Measurements from ENCODE around the gene LITAF. TPM values are rescaled to one million over a fixed set of nuclear protein-coding genes. Genes with fewer than 3 reads are reported as not detected.

LITAF gene
- total RNA-seq, 1 experiment from 2014 or later: 84.2 TPM

- no peak overlapping the region for H3K4me2 ChIP-seq (ENCODE audit: low read length)
- peaks cover 0 to 2% of the 10 kb centered on the region in 2 experiments; a peak in 1 of 4 replicates for H3K4me1 ChIP-seq (ENCODE audit: control insufficient read depth in 1 of 2, insufficient read depth in 2 of 2, low read length in 2 of 2)
- H3K79me2 ChIP-seq (ENCODE audit: insufficient read depth, low read length): no peaks in the 10 kb centered on the region
- no peak overlapping the region for H3K4me3 ChIP-seq (replicated peaks in 1 of 2; ENCODE audit: low read depth in 1 of 2, low read length in 2 of 2)
- no peak for TF ChIP-seq EGR1 (IDR thresholded peaks at IDR 0.05; ENCODE audit: low read depth)
- TF ChIP-seq EZH2phosphoT487 (IDR thresholded peaks at IDR 0.05; ENCODE audit: borderline replicate concordance): no peak
- no peak for TF ChIP-seq SP1 (IDR thresholded peaks at IDR 0.05; ENCODE audit: low read depth)
- TF ChIP-seq YY1 (IDR thresholded peaks at IDR 0.05; ENCODE audit: extremely low read depth, insufficient replicate concordance, low read depth, low read length): no peak
- no peak for TF ChIP-seq POLR2A (IDR thresholded peaks at IDR 0.05; ENCODE audit: borderline replicate concordance, extremely low read depth, insufficient read depth, insufficient read length)
- ChIA-PET CTCF (no interaction called here), RAD21 (ENCODE audit: low non-redundant PET in 1 of 2, low total read pairs in 2 of 2, uncharacterized antibody in 2 of 2, unreplicated experiment in 2 of 2) (no interaction called here), POLR2A (no interaction called here)
- no peaks in the 10 kb centered on the region for H3K9me3 ChIP-seq (ENCODE audit: control insufficient read depth in 1 of 2, insufficient read depth in 1 of 2, low read depth in 1 of 2, low read length in 2 of 2)
- no TSS peak for BruUV-seq (replicated peaks)
- ATAC-seq: no peak
- no peaks in the 10 kb centered on the region for H3K9me2 ChIP-seq (ENCODE audit: insufficient read depth)
- no peaks in the 10 kb centered on the region for H3K27me3 ChIP-seq (ENCODE audit: insufficient read depth, low read length)
- no peaks in the 10 kb centered on the region for H4K20me1 ChIP-seq (ENCODE audit: insufficient read depth)
- no peak for DNase-seq (ENCODE audit: low read depth, low spot score)
- no peak overlapping the region for H3K27ac ChIP-seq (ENCODE audit: low read depth, low read length)
- intact Hi-C loops (cut with micrococcal nuclease): no loop called here
- no peak overlapping the region for H3K9ac ChIP-seq (ENCODE audit: low read length)
- no peaks in the 10 kb centered on the region for H3K36me3 ChIP-seq (ENCODE audit: control insufficient read depth in 1 of 2, insufficient read depth in 2 of 2, low read length in 2 of 2)
- H2AFZ ChIP-seq (ENCODE audit: low read depth, low read length, poor library complexity, severe bottlenecking): no peak overlapping the region
These were observed 47.1 kb downstream of the LITAF start for GRCh38 chr16:11539641-11540050.

- no peaks in the 10 kb centered on the region for H3K79me2 ChIP-seq (ENCODE audit: insufficient read depth, low read length)
- H3K4me2 ChIP-seq (ENCODE audit: low read length): no peak overlapping the region
- H3K27ac ChIP-seq (ENCODE audit: low read depth, low read length): no peak overlapping the region
- H4K20me1 ChIP-seq (ENCODE audit: insufficient read depth): no peaks in the 10 kb centered on the region
- no peaks in the 10 kb centered on the region for H3K9me2 ChIP-seq (ENCODE audit: insufficient read depth)
- no peak overlapping the region for H3K9ac ChIP-seq (ENCODE audit: low read length)
- intact Hi-C loops (cut with micrococcal nuclease): no loop called here
- H3K4me1 ChIP-seq (ENCODE audit: control insufficient read depth in 1 of 2, insufficient read depth in 2 of 2, low read length in 2 of 2): peaks cover 0 to 5% of the 10 kb centered on the region in 2 experiments; a peak in 1 of 4 replicates
- no peak overlapping the region for H3K4me3 ChIP-seq (replicated peaks in 1 of 2; ENCODE audit: low read depth in 1 of 2, low read length in 2 of 2)
- no peaks in the 10 kb centered on the region for H3K9me3 ChIP-seq (ENCODE audit: control insufficient read depth in 1 of 2, insufficient read depth in 1 of 2, low read depth in 1 of 2, low read length in 2 of 2)
- H3K36me3 ChIP-seq (ENCODE audit: control insufficient read depth in 1 of 2, insufficient read depth in 2 of 2, low read length in 2 of 2): no peaks in the 10 kb centered on the region
- CTCF ChIA-PET: no interaction called here
- no peaks in the 10 kb centered on the region for H3K27me3 ChIP-seq (ENCODE audit: insufficient read depth, low read length)
- POLR2A ChIA-PET: no interaction called here
- DNase-seq (ENCODE audit: low read depth, low spot score): no peak
- RAD21 ChIA-PET (ENCODE audit: low non-redundant PET in 1 of 2, low total read pairs in 2 of 2, uncharacterized antibody in 2 of 2, unreplicated experiment in 2 of 2): no interaction called here
- no peak overlapping the region for H2AFZ ChIP-seq (ENCODE audit: low read depth, low read length, poor library complexity, severe bottlenecking)
- no TSS peak for BruUV-seq (replicated peaks)
- ATAC-seq: no peak
- TF ChIP-seq ELF1 (IDR thresholded peaks at IDR 0.05; ENCODE audit: borderline replicate concordance, low read depth) (no peak), SRF (IDR thresholded peaks at IDR 0.05; ENCODE audit: low read depth) (no peak), ZNF274 (IDR thresholded peaks at IDR 0.05; ENCODE audit: low read depth, low read length) (no peak), SIN3A (IDR thresholded peaks at IDR 0.05; ENCODE audit: low read depth) (no peak), EGR1 (IDR thresholded peaks at IDR 0.05; ENCODE audit: low read depth) (no peak), ATF3 (IDR thresholded peaks at IDR 0.05) (no peak), YY1 (IDR thresholded peaks at IDR 0.05; ENCODE audit: extremely low read depth, insufficient replicate concordance, low read depth, low read length) (no peak), CTCF (IDR thresholded peaks at IDR 0.05 in 2 of 3, conservative IDR thresholded peaks at IDR 0.05 in 1 of 3; ENCODE audit: borderline replicate concordance in 1 of 3, insufficient read depth in 1 of 3, low read depth in 2 of 3, low read length in 2 of 3) (no peak), POLR2AphosphoS5 (IDR thresholded peaks at IDR 0.05; ENCODE audit: low read depth, low read length) (no peak), EZH2phosphoT487 (IDR thresholded peaks at IDR 0.05; ENCODE audit: borderline replicate concordance) (no peak), FOSL1 (IDR thresholded peaks at IDR 0.05; ENCODE audit: low read depth) (no peak), REST (IDR thresholded peaks at IDR 0.05; ENCODE audit: low read depth) (no peak), TCF7L2 (IDR thresholded peaks at IDR 0.05; ENCODE audit: borderline replicate concordance, extremely low read depth, insufficient read depth, insufficient read length) (no peak), RAD21 (IDR thresholded peaks at IDR 0.05; ENCODE audit: low read depth) (no peak)
These were observed 47.8 kb downstream of the LITAF start for GRCh38 chr16:11538880-11539279.

Data from HCT116 (cell line).